Right cardiac atrium (tissue), 5 donors: ENCODE data around the gene FOXL2. TPM values are rescaled to one million over a fixed set of nuclear protein-coding genes. Genes with fewer than 3 reads are reported as not detected.
"Not testable (repeated sequence)": the region's sequence is repeated elsewhere in the genome, so short reads cannot be mapped to it uniquely, and the experiment has no call there.

Experiments
- ATAC-seq, 2 donors: fragments of 200-7000 bp; cut with Tn5 transposase; one replicate each; pipeline versions ENCODE4 v1.8.0 to v1.9.1; 2020; ENCODE audit warnings: moderate library complexity in 2 of 2, mild to moderate bottlenecking in 1 of 2
- DNase-seq, 3 donors: peaks; one replicate each; pipeline ENCODE4 v3.0.0-alpha.2; 2020
- H3K27ac ChIP-seq: one replicate; pipeline ENCODE4 v1.5.1; 2013; ENCODE audit warnings: mild to moderate bottlenecking, low read length, control low read depth, moderate library complexity
- H3K27me3 ChIP-seq: one replicate; pipeline ENCODE4 v1.6.1; 2013; ENCODE audit not compliant: control insufficient read depth, insufficient read depth
- H3K4me1 ChIP-seq: one replicate; pipeline ENCODE4 v1.6.1; 2013; ENCODE audit warnings: low read length; ENCODE audit not compliant: control insufficient read depth, insufficient read depth
- H3K4me3 ChIP-seq: one replicate; pipeline ENCODE4 v1.5.1; 2013; ENCODE audit warnings: low read length, control low read depth
- H3K9me3 ChIP-seq: one replicate; pipeline ENCODE4 v1.6.1; 2013; ENCODE audit warnings: low read length; ENCODE audit not compliant: control insufficient read depth
- WGBS: extraction: QIAGEN DNeasy Blood & Tissue Kit; methylation state at CpG from one replicate; pipeline ENCODE4 v1.1.7; 2013; 5-methylcytosine and 5-hydroxymethylcytosine counted together
- intact Hi-C, 4 donors: fragments of 100-400 bp; cut with DNase I; formaldehyde crosslinking; loops; one replicate each; pipeline versions ENCODE4 v1.11.0 to v1.14.0; 2022 to 2023
- polyA plus RNA-seq: library from polyadenylated mRNA; stranded (reverse); fragments of 200-250 nt; gene quantifications from one replicate; pipeline ENCODE4 v1.2.3, GENCODE V29; 2013
- total RNA-seq, 4 donors: library from RNA; stranded (reverse); fragmentation: NEBNext Ultra II Directional; extraction: Animal tissue kit (Norgen Biotek cat#: 25700); gene quantifications; one replicate each; pipeline ENCODE4 v1.2.1, GENCODE V29; 2021
- donor health status: healthy with polysubstance abuse.
- donor health status: DM: no; HTN: yes; CAD: no.
- donor health status: DM: no; HTN: no; CAD: no.
- donor health status: DM: no; HTN: yes; CAD: no; lungs with severe emphysema.
- donor health status: DM: yes; HTN: yes; CAD: no.

The FOXL2 gene
- total and polyA plus RNA-seq, 5 donors, result not detected

GRCh38 chr3:138922400-138922799 lies 24.5 kb downstream of the FOXL2 start:
- intact Hi-C loops, ATAC-seq, H3K27ac ChIP-seq, H3K27me3 ChIP-seq, H3K4me1 ChIP-seq, DNase-seq, H3K9me3 ChIP-seq, H3K4me3 ChIP-seq: not testable (repeated sequence)
- WGBS, result 89% methylated on average over 6 of the region's 6 CpGs

GRCh38 chr3:138921316-138922292 lies 25.3 kb downstream of the FOXL2 start:
- H3K27ac ChIP-seq, result no peak overlapping the region
- ATAC-seq (no peak), DNase-seq (no peak)
- 71% methylated on average over 8 of the region's 8 CpGs for WGBS
- no peaks in the 10 kb centered on the region for H3K27me3 ChIP-seq
- no peaks in the 10 kb centered on the region for H3K4me1 ChIP-seq
- no peaks in the 10 kb centered on the region for H3K9me3 ChIP-seq
- H3K4me3 ChIP-seq, result no peak overlapping the region
- intact Hi-C loops, result no loop called here

- H3K27ac ChIP-seq, result no peak overlapping the region
These were observed 27.6 kb downstream of the FOXL2 start for GRCh38 chr3:138919325-138919724.

DNA sequence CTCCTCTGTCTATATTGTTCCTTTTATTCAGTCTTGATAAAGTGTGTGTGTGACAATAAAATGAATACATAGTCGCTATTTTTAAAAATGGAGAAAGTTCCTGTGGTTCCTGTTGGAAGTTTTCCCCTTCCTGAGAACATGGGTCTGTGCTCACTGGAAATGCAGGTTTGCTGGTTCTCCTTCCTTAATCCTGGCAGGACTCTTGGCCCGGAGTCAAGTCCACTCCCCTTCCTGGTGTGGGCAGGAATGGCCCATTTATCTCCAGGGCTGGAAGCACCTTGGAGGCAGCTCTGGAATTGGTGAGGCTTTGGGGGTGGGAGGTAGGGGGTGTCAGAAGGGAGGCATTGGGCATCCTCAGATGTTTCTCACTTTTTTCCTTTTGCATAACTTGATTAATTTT lies 30.1 kb downstream of the FOXL2 start:
- no peak for ATAC-seq
- no peak for DNase-seq
- H3K27me3 ChIP-seq, result no peaks in the 10 kb centered on the region
- no peak overlapping the region for H3K27ac ChIP-seq
- no peak overlapping the region for H3K4me3 ChIP-seq
- intact Hi-C loops, result loop anchor here (1.0 to 10.0 kb wide), 7 partner anchors 82 to 325 kb away; partner anchors contain the start of genes CEP70 (in 3 of the 4) and PIK3CB (in 2 of the 4)
- WGBS, result 53% methylated on average over 2 of the region's 2 CpGs
- no peaks in the 10 kb centered on the region for H3K9me3 ChIP-seq
- no peaks in the 10 kb centered on the region for H3K4me1 ChIP-seq

More at GRCh38 chr3:138919325-138919724, 27.6 kb downstream of the FOXL2 start:
- DNase-seq, result no peak
- intact Hi-C loops, result loop anchor here in 3 of 4 donors (5.0 to 10.0 kb wide), 4 partner anchors 85 to 327 kb away; partner anchors contain the start of genes CEP70 (in 2 of the 3) and PIK3CB (in 1 of the 3)
- Histone ChIP-seq H3K9me3 (no peaks in the 10 kb centered on the region), H3K27me3 (no peaks in the 10 kb centered on the region), H3K4me3 (no peak overlapping the region), H3K4me1 (no peaks in the 10 kb centered on the region)
- ATAC-seq, result no peak
- 59% methylated on average over 4 of the region's 4 CpGs for WGBS

DNA sequence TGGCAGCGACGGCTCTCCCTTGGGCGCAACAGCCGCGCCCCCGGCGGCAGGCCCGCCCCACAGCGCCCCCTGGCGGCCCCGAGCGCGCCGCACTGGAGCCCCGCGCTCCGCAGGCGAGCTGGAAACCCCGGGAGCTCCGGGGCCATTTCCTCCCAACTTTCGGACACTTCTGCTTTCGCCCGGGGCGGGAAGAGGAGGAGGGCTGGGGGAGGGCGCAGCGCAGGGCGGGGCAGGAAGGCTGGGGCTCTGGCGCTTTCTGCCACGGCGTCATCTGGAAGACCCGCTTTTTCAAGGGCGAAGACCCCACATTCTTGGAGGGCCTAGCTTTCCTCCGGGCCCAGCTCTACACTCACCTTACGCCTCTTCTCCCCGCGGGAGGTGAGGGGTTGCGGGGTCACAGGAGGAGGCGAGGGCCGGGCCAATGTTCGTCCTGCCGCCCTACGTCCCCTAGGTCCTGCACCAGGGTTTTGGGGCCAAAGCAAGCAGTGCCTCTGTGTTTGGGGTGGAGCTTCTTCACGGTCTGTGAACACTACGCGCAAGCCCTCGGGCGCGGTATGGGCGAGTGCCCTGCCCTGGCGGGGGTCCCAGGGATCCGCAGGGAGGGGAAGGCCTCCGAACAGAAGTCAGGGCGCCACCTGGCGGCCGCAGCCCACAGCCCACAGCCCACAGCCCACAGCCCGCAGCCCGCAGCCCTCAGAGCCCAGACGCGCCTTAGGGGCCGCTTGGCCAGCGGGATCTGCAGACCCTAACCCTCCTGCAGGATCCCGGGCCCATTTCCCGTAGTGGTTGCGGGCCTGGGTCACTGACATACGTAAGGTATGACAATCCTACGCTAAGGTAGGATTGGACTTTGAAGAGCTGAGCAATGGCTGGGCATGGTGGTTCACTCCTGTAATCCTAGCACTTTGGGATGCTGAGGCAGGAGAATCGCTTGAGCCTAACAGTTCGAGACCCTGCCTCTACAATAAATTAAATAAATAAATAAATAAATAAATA lies 31.1 kb downstream of the FOXL2 start:
- peak; percentile 97 to 99 (median 98) for DNase-seq
- intact Hi-C loops, result loop anchor here (1.0 to 10.0 kb wide), 9 partner anchors 81 to 324 kb away; partner anchors contain the start of genes CEP70 (in 4 of the 4) and PIK3CB (in 2 of the 4)
- Histone ChIP-seq H3K9me3 (no peaks in the 10 kb centered on the region), H3K27ac (peak overlapping the region; percentile 99), H3K4me3 (peak overlapping the region; percentile 69), H3K4me1 (no peaks in the 10 kb centered on the region), H3K27me3 (no peaks in the 10 kb centered on the region)
- 2% methylated on average over 68 of the region's 68 CpGs for WGBS
- ATAC-seq, result peak; percentile 97 to 98

GRCh38 chr3:138914870-138915502 lies 32.0 kb downstream of the FOXL2 start:
- WGBS, result 15% methylated on average over 19 of the region's 19 CpGs
- H3K27me3 ChIP-seq, result no peaks in the 10 kb centered on the region
- intact Hi-C loops, result loop anchor here in 3 of 4 donors (2.0 to 10.0 kb wide), 6 partner anchors 80 to 323 kb away; partner anchors contain the start of genes CEP70 (in 3 of the 3) and PIK3CB (in 1 of the 3)
- peak overlapping the region; percentile 74 for H3K27ac ChIP-seq
- peak in 1 of 2 donors; percentile 66 for ATAC-seq
- no peak for DNase-seq
- H3K4me3 ChIP-seq, result peak overlapping the region; percentile 69
- no peaks in the 10 kb centered on the region for H3K9me3 ChIP-seq
- no peaks in the 10 kb centered on the region for H3K4me1 ChIP-seq

- H3K4me3 ChIP-seq, result no peak overlapping the region
- ATAC-seq (no peak), DNase-seq (no peak)
- no peaks in the 10 kb centered on the region for H3K27me3 ChIP-seq
- H3K4me1 ChIP-seq, result no peaks in the 10 kb centered on the region
- intact Hi-C loops, result loop anchor here in 1 of 4 donors (2.0 to 10.0 kb wide), 3 partner anchors 79 to 319 kb away; partner anchors contain the start of genes CEP70 and PIK3CB
- 89% methylated on average over 3 of the region's 3 CpGs for WGBS
- no peaks in the 10 kb centered on the region for H3K9me3 ChIP-seq
- no peak overlapping the region for H3K27ac ChIP-seq
These were observed 33.2 kb downstream of the FOXL2 start for GRCh38 chr3:138913766-138914165.

- Histone ChIP-seq H3K9me3 (no peaks in the 10 kb centered on the region), H3K27me3 (no peaks in the 10 kb centered on the region), H3K27ac (no peak overlapping the region), H3K4me3 (no peak overlapping the region), H3K4me1 (no peaks in the 10 kb centered on the region)
- WGBS, result 63% methylated on average over 4 of the region's 4 CpGs
- DNase-seq, result peak in 1 of 3 donors; percentile 70
- no peak for ATAC-seq
- intact Hi-C loops, result loop anchor here in 1 of 4 donors (10.0 kb wide), 1 partner anchor 77 kb away; the partner anchor contains the start of gene PIK3CB
These were observed 34.7 kb downstream of the FOXL2 start for GRCh38 chr3:138912237-138912636.

GRCh38 chr3:138911621-138912020 lies 35.3 kb downstream of the FOXL2 start:
- Histone ChIP-seq H3K9me3 (no peaks in the 10 kb centered on the region), H3K27me3 (no peaks in the 10 kb centered on the region), H3K4me1 (no peaks in the 10 kb centered on the region), H3K4me3 (no peak overlapping the region), H3K27ac (no peak overlapping the region)
- no peak for ATAC-seq
- intact Hi-C loops, result loop anchor here in 1 of 4 donors (10.0 kb wide), 1 partner anchor 77 kb away; the partner anchor contains the start of gene PIK3CB
- DNase-seq, result no peak
- 91% methylated on average over 1 of the region's 1 CpG for WGBS

GRCh38 chr3:138909904-138910303 lies 37.0 kb downstream of the FOXL2 start:
- ATAC-seq, result no peak

More at GRCh38 chr3:138909904-138910303, 37.0 kb downstream of the FOXL2 start:
- no peak for DNase-seq
- no peaks in the 10 kb centered on the region for H3K9me3 ChIP-seq
- no peaks in the 10 kb centered on the region for H3K4me1 ChIP-seq
- no peak overlapping the region for H3K4me3 ChIP-seq
- H3K27me3 ChIP-seq, result no peaks in the 10 kb centered on the region
- intact Hi-C loops, result loop anchor here in 2 of 4 donors (10.0 kb wide), 2 partner anchors 65 to 75 kb away; partner anchors contain the start of gene PIK3CB (in 1 of the 2)
- H3K27ac ChIP-seq, result no peak overlapping the region
